PC-9 (cell line): ENCODE results near the gene POC5. TPM values are rescaled to one million over a fixed set of nuclear protein-coding genes. Genes with fewer than 3 reads are reported as not detected.

ENCODE experiments used
- BruUV-seq: library from RNA; stranded (reverse); fragments of 400-500 nt; replicated peaks from 2 replicates; lab custom pipeline; 2021; lab: Mats Ljungman, UMichigan
- CTCF ChIA-PET: fragments of 300-600 bp; sonication (Branson Sonifier 250); formaldehyde crosslinking; loops from one replicate; lab custom pipeline; 2022; ENCODE audit warnings: antibody characterized with exemption; lab: Charles Lee
- POLR2A ChIA-PET: fragments of 300-600 bp; sonication (Branson Sonifier 250); formaldehyde crosslinking; loops from one replicate; lab custom pipeline; 2022; ENCODE audit warnings: antibody characterized with exemption; ENCODE audit not compliant: unreplicated experiment; lab: Charles Lee
- DNase-seq, 2 experiments: peaks; one replicate each; pipeline versions ENCODE4 v3.0.0 to v3.0.0-alpha.2; 2015 to 2022; ENCODE audit warnings: mixed read lengths in 1 of 2
- H2AFZ ChIP-seq: fragments of 200-600 bp; sonication (generic); 2 replicates; pipeline ENCODE4 v1.8.1; 2017; ENCODE audit warnings: antibody characterized with exemption
- H3F3A ChIP-seq: fragments of 200-600 bp; sonication (generic); 2 replicates; pipeline ENCODE4 v1.8.1; 2017; ENCODE audit warnings: antibody characterized with exemption, mild to moderate bottlenecking, low read depth; ENCODE audit not compliant: insufficient read depth
- H3K27ac ChIP-seq: fragments of 200-600 bp; sonication (generic); 2 replicates; pipeline ENCODE4 v1.6.1; 2016; ENCODE audit warnings: mixed run types
- H3K27me3 ChIP-seq: fragments of 200-600 bp; sonication (generic); 2 replicates; pipeline ENCODE4 v1.6.1; 2016; ENCODE audit warnings: low read depth, mixed run types; ENCODE audit not compliant: insufficient read depth
- H3K36me3 ChIP-seq: fragments of 200-600 bp; sonication (generic); 2 replicates; pipeline ENCODE4 v1.6.1; 2016; ENCODE audit warnings: low read depth, mixed run types
- H3K4me1 ChIP-seq: fragments of 200-600 bp; sonication (generic); replicated peaks from 2 replicates; pipeline ENCODE4 v1.6.1; 2016; ENCODE audit warnings: mixed run types; ENCODE audit not compliant: insufficient read depth
- H3K4me2 ChIP-seq: fragments of 200-600 bp; sonication (generic); 2 replicates; pipeline ENCODE4 v1.6.1; 2017; ENCODE audit warnings: mixed run types
- H3K4me3 ChIP-seq: fragments of 200-600 bp; sonication (generic); 2 replicates; pipeline ENCODE4 v1.6.1; 2016; ENCODE audit warnings: mixed run types
- H3K79me2 ChIP-seq: fragments of 200-600 bp; sonication (generic); 2 replicates; pipeline ENCODE4 v1.6.1; 2017; ENCODE audit warnings: low read depth, mixed run types
- H3K9me2 ChIP-seq: fragments of 200-600 bp; sonication (generic); 2 replicates; pipeline ENCODE4 v1.8.1; 2017; ENCODE audit warnings: mild to moderate bottlenecking; ENCODE audit not compliant: insufficient read depth
- H3K9me3 ChIP-seq: fragments of 200-600 bp; sonication (generic); 2 replicates; pipeline ENCODE4 v1.8.1; 2016; ENCODE audit warnings: low read depth; ENCODE audit not compliant: insufficient read depth
- H4K20me1 ChIP-seq: fragments of 200-600 bp; sonication (generic); 2 replicates; pipeline ENCODE4 v1.8.1; 2017; ENCODE audit not compliant: insufficient read depth
- CTCF ChIP-seq: fragments of 200-600 bp; sonication (generic); conservative IDR thresholded peaks from 2 replicates; pipeline ENCODE4 v1.6.1; 2017; ENCODE audit warnings: mixed run types, antibody characterized with exemption, mild to moderate bottlenecking, moderate library complexity
- EZH2 ChIP-seq: fragments of 200-600 bp; sonication (generic); IDR thresholded peaks from 2 replicates; pipeline ENCODE4 v1.8.0; 2017; ENCODE audit warnings: antibody characterized with exemption, low read depth
- intact Hi-C: fragments of 100-400 bp; cut with micrococcal nuclease; formaldehyde crosslinking; loops from one replicate; pipeline ENCODE4 v1.10.0; 2022; ENCODE audit not compliant: unreplicated experiment
- total RNA-seq: library from RNA; stranded (reverse); gene quantifications from 2 replicates; pipeline ENCODE4 v1.2.3, GENCODE V29; 2021

POC5 gene
- total RNA-seq, 1 experiment from 2014 or later, result 13.1 TPM

- POLR2A ChIA-PET, result no interaction called here
- no peak for DNase-seq
- no peaks in the 10 kb centered on the region for H3K36me3 ChIP-seq
- H3K79me2 ChIP-seq, result no peaks in the 10 kb centered on the region
- H3K9me3 ChIP-seq, result no peaks in the 10 kb centered on the region
- H3K27ac ChIP-seq, result no peak overlapping the region
- no peak overlapping the region for H2AFZ ChIP-seq
- no peak overlapping the region for H3K4me2 ChIP-seq
- H3K9me2 ChIP-seq, result no peaks in the 10 kb centered on the region
- no peaks in the 10 kb centered on the region for H3K4me1 ChIP-seq
- peaks cover 24% of the 10 kb centered on the region; the same call in 1 of the 2 replicates for H3K27me3 ChIP-seq
- BruUV-seq, result no TSS peak
- H3F3A ChIP-seq, result no peaks in the 10 kb centered on the region
- CTCF ChIA-PET, result no interaction called here
- no peak for TF ChIP-seq EZH2
- no peak for TF ChIP-seq CTCF
- H4K20me1 ChIP-seq, result no peaks in the 10 kb centered on the region
- H3K4me3 ChIP-seq, result no peak overlapping the region
- intact Hi-C loops, result no loop called here
Observed at GRCh38 chr5:75756981-75757380, 39.7 kb upstream of the POC5 start.

GRCh38 chr5:75756211-75756610 is 39.0 kb upstream of the POC5 start:
- no TSS peak for BruUV-seq
- H3K36me3 ChIP-seq, result no peaks in the 10 kb centered on the region
- DNase-seq, result no peak
- ChIA-PET CTCF (no interaction called here), POLR2A (no interaction called here)
- intact Hi-C loops, result no loop called here
- peaks cover 24% of the 10 kb centered on the region; the same call in 1 of the 2 replicates for H3K27me3 ChIP-seq
- no peak overlapping the region for H3K4me2 ChIP-seq
- no peak overlapping the region for H3K4me3 ChIP-seq
- H3K27ac ChIP-seq, result no peak overlapping the region
- no peaks in the 10 kb centered on the region for H3F3A ChIP-seq
- no peak overlapping the region for H2AFZ ChIP-seq
- no peaks in the 10 kb centered on the region for H3K4me1 ChIP-seq
- TF ChIP-seq CTCF, result no peak
- TF ChIP-seq EZH2, result no peak
- H4K20me1 ChIP-seq, result no peaks in the 10 kb centered on the region
- no peaks in the 10 kb centered on the region for H3K79me2 ChIP-seq
- no peaks in the 10 kb centered on the region for H3K9me2 ChIP-seq
- H3K9me3 ChIP-seq, result no peaks in the 10 kb centered on the region

- Histone ChIP-seq H3K4me1 (no peaks in the 10 kb centered on the region), H3K79me2 (no peaks in the 10 kb centered on the region), H3K4me2 (no peak overlapping the region), H4K20me1 (no peaks in the 10 kb centered on the region), H3K9me2 (no peaks in the 10 kb centered on the region; the same call in 1 of the 2 replicates), H2AFZ (no peak overlapping the region), H3K27ac (no peak overlapping the region), H3F3A (no peaks in the 10 kb centered on the region), H3K9me3 (no peaks in the 10 kb centered on the region), H3K36me3 (no peaks in the 10 kb centered on the region), H3K4me3 (no peak overlapping the region), H3K27me3 (peaks cover 14% of the 10 kb centered on the region; the same call in 1 of the 2 replicates)
- TF ChIP-seq CTCF (no peak), EZH2 (no peak)
- BruUV-seq, result no TSS peak
- POLR2A ChIA-PET, result no interaction called here
- CTCF ChIA-PET, result no interaction called here
- intact Hi-C loops, result no loop called here
- no peak for DNase-seq
Observed at GRCh38 chr5:75753182-75753581, 35.9 kb upstream of the POC5 start.
